NB4 (cell line): Measurements from ENCODE around the gene PTGFRN.
"Not testable (repeated sequence)": the region's sequence is repeated elsewhere in the genome, so short reads cannot be mapped to it uniquely, and the experiment has no call there.

Experiments used
- DNase-seq: peaks from one replicate; pipeline ENCODE4 v3.0.0; 2010; ENCODE audit warnings: low read depth
- H3K4me3 ChIP-seq: one replicate; pipeline ENCODE4 v1.5.1; 2011; ENCODE audit warnings: mild to moderate bottlenecking, low read depth, low read length, moderate library complexity
- CTCF ChIP-seq: IDR thresholded peaks from one replicate; pipeline ENCODE4 v1.5.1; 2012; ENCODE audit warnings: low read depth, low read length
- MAX ChIP-seq: IDR thresholded peaks from 2 replicates; pipeline ENCODE4 v1.6.1; 2011; ENCODE audit warnings: low read depth, low read length
- MYC ChIP-seq: IDR thresholded peaks from 2 replicates; pipeline ENCODE4 v1.6.1; 2011; ENCODE audit warnings: low read depth, low read length
- POLR2A ChIP-seq: IDR thresholded peaks from 2 replicates; pipeline ENCODE4 v1.6.1; 2011; ENCODE audit warnings: mild to moderate bottlenecking; ENCODE audit not compliant: insufficient read length; ENCODE audit errors: extremely low read depth

The PTGFRN gene

GRCh38 chr1:116971258-116971860 is 61.6 kb downstream of the PTGFRN start:
- H3K4me3 ChIP-seq, result no peak overlapping the region
- TF ChIP-seq MYC, result no peak
- no peak for TF ChIP-seq CTCF
- no peak for TF ChIP-seq POLR2A
- no peak for TF ChIP-seq MAX
- DNase-seq, result no peak

- TF ChIP-seq MYC, result no peak
- no peak for TF ChIP-seq MAX
- TF ChIP-seq CTCF, result no peak
- TF ChIP-seq POLR2A, result no peak
- DNase-seq, result no peak
These were observed 62.4 kb downstream of the PTGFRN start for GRCh38 chr1:116971965-116972673.

GRCh38 chr1:116972674-116973030 is 62.9 kb downstream of the PTGFRN start:
- no peak overlapping the region for H3K4me3 ChIP-seq
- no peak for TF ChIP-seq MAX
- TF ChIP-seq CTCF, result no peak
- no peak for TF ChIP-seq POLR2A
- TF ChIP-seq MYC, result no peak
- DNase-seq, result no peak

More at GRCh38 chr1:116971965-116972673, 62.4 kb downstream of the PTGFRN start:
- no peak overlapping the region for H3K4me3 ChIP-seq

GRCh38 chr1:116980309-116980708 is 70.6 kb downstream of the PTGFRN start:
- DNase-seq, result not testable (repeated sequence)

GRCh38 chr1:116981521-116982037 is 71.9 kb downstream of the PTGFRN start:
- DNase-seq, result no peak
- no peak overlapping the region for H3K4me3 ChIP-seq
- TF ChIP-seq MYC (no peak), MAX (no peak), CTCF (no peak), POLR2A (no peak)

More at GRCh38 chr1:116980309-116980708, 70.6 kb downstream of the PTGFRN start:
- not testable (repeated sequence) for H3K4me3 ChIP-seq

GRCh38 chr1:116982319-116983004 is 72.7 kb downstream of the PTGFRN start:
- no peak for DNase-seq
- no peak overlapping the region for H3K4me3 ChIP-seq
- no peak for TF ChIP-seq MAX
- no peak for TF ChIP-seq MYC
- TF ChIP-seq CTCF, result no peak
- no peak for TF ChIP-seq POLR2A
